ENCODE data around the gene SPRR1B.

GRCh38 chr1:153032677-153033308, 1.8 kb downstream of the SPRR1B start:
- no peak for TF ChIP-seq POLR2AphosphoS5 (IDR thresholded peaks at IDR 0.05; ENCODE audit: control insufficient read depth, insufficient read depth, low read depth, low read length)
- TF ChIP-seq, protein P1, sequence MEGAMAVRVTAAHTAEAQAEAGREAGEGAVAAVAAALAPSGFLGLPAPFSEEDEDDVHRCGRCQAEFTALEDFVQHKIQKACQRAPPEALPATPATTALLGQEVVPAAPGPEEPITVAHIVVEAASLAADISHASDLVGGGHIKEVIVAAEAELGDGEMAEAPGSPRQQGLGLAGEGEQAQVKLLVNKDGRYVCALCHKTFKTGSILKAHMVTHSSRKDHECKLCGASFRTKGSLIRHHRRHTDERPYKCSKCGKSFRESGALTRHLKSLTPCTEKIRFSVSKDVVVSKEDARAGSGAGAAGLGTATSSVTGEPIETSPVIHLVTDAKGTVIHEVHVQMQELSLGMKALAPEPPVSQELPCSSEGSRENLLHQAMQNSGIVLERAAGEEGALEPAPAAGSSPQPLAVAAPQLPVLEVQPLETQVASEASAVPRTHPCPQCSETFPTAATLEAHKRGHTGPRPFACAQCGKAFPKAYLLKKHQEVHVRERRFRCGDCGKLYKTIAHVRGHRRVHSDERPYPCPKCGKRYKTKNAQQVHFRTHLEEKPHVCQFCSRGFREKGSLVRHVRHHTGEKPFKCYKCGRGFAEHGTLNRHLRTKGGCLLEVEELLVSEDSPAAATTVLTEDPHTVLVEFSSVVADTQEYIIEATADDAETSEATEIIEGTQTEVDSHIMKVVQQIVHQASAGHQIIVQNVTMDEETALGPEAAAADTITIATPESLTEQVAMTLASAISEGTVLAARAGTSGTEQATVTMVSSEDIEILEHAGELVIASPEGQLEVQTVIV (CRISPR knock-in tag; IDR thresholded peaks at IDR 0.05; ENCODE audit: borderline replicate concordance): no peak
- TF ChIP-seq MTA1 (IDR thresholded peaks at IDR 0.05; ENCODE audit: borderline replicate concordance): no peak
- TF ChIP-seq, protein P2, sequence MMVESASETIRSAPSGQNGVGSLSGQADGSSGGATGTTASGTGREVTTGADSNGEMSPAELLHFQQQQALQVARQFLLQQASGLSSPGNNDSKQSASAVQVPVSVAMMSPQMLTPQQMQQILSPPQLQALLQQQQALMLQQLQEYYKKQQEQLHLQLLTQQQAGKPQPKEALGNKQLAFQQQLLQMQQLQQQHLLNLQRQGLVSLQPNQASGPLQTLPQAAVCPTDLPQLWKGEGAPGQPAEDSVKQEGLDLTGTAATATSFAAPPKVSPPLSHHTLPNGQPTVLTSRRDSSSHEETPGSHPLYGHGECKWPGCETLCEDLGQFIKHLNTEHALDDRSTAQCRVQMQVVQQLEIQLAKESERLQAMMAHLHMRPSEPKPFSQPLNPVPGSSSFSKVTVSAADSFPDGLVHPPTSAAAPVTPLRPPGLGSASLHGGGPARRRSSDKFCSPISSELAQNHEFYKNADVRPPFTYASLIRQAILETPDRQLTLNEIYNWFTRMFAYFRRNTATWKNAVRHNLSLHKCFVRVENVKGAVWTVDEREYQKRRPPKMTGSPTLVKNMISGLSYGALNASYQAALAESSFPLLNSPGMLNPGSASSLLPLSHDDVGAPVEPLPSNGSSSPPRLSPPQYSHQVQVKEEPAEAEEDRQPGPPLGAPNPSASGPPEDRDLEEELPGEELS (CRISPR knock-in tag; IDR thresholded peaks at IDR 0.05; ENCODE audit: borderline replicate concordance): no peak
- no peak for TF ChIP-seq CEBPG (CRISPR knock-in tag; IDR thresholded peaks at IDR 0.05)
- TF ChIP-seq CEBPG (tag; conservative IDR thresholded peaks at IDR 0.05 in 1 of 2, IDR thresholded peaks at IDR 0.05 in 1 of 2): no peak
- no peak for TF ChIP-seq RBM22 (IDR thresholded peaks at IDR 0.05; ENCODE audit: low read depth, low read length, poor library complexity, severe bottlenecking)
- no peak for TF ChIP-seq SRSF1 (IDR thresholded peaks at IDR 0.05; ENCODE audit: low read depth, low read length)
- TF ChIP-seq, protein P3, sequence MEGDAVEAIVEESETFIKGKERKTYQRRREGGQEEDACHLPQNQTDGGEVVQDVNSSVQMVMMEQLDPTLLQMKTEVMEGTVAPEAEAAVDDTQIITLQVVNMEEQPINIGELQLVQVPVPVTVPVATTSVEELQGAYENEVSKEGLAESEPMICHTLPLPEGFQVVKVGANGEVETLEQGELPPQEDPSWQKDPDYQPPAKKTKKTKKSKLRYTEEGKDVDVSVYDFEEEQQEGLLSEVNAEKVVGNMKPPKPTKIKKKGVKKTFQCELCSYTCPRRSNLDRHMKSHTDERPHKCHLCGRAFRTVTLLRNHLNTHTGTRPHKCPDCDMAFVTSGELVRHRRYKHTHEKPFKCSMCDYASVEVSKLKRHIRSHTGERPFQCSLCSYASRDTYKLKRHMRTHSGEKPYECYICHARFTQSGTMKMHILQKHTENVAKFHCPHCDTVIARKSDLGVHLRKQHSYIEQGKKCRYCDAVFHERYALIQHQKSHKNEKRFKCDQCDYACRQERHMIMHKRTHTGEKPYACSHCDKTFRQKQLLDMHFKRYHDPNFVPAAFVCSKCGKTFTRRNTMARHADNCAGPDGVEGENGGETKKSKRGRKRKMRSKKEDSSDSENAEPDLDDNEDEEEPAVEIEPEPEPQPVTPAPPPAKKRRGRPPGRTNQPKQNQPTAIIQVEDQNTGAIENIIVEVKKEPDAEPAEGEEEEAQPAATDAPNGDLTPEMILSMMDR (IDR thresholded peaks at IDR 0.05 in 2 of 3, conservative IDR thresholded peaks at IDR 0.05 in 1 of 3; ENCODE audit: insufficient read depth in 2 of 3, low read depth in 1 of 3, low read length in 3 of 3): peak; percentile 16 to 48 (median 34); a peak in 2 of 6 replicates
- TF ChIP-seq MAX (CRISPR knock-in tag; IDR thresholded peaks at IDR 0.05): no peak
- TF ChIP-seq RB1 (IDR thresholded peaks at IDR 0.05; ENCODE audit: low read depth): no peak
- no peak for TF ChIP-seq MTA3 (IDR thresholded peaks at IDR 0.05; ENCODE audit: borderline replicate concordance)
- TF ChIP-seq ETV5 (CRISPR knock-in tag; IDR thresholded peaks at IDR 0.05; ENCODE audit: low read depth): no peak
- TF ChIP-seq TARDBP (IDR thresholded peaks at IDR 0.05): no peak
